Right ventricle myocardium superior (tissue), 1 donor: ENCODE data around the gene TBX2. TPM values are rescaled to one million over a fixed set of nuclear protein-coding genes. Genes with fewer than 3 reads are reported as not detected.
"Not testable (repeated sequence)": the region's sequence is repeated elsewhere in the genome, so short reads cannot be mapped to it uniquely, and the experiment has no call there.

Experiments
- ATAC-seq: fragments of 200-7000 bp; cut with Tn5 transposase; one replicate; pipeline ENCODE4 v1.9.1; 2020; ENCODE audit warnings: mild to moderate bottlenecking; ENCODE audit not compliant: poor library complexity
- DNase-seq: peaks from one replicate; pipeline ENCODE4 v3.0.0-alpha.2; 2020
- intact Hi-C: fragments of 100-400 bp; cut with DNase I; formaldehyde crosslinking; loops from one replicate; pipeline ENCODE4 v1.11.2; 2022
- total RNA-seq: library from RNA; stranded (reverse); fragmentation: NEBNext Ultra II Directional; extraction: Animal tissue kit (Norgen Biotek cat#: 25700); gene quantifications from one replicate; pipeline ENCODE4 v1.2.1, GENCODE V29; 2021
- donor health status: DM: no; HTN: yes; CAD: no; lungs with severe emphysema.

Gene TBX2
- total RNA-seq, 1 donor from 2014 or later = 13.1 TPM

GRCh38 chr17:61436995-61437704 is 37.5 kb downstream of the TBX2 start:
- ATAC-seq (no peak), DNase-seq (no peak)
- intact Hi-C loops = no loop called here

- DNase-seq = no peak
- intact Hi-C loops = no loop called here
- ATAC-seq = no peak
Observed at GRCh38 chr17:61440697-61441096, 41.1 kb downstream of the TBX2 start.

- ATAC-seq, intact Hi-C loops: not testable (repeated sequence)
Observed at GRCh38 chr17:61441507-61441906, 41.9 kb downstream of the TBX2 start.

GRCh38 chr17:61442136-61442775 is 42.6 kb downstream of the TBX2 start:
- DNase-seq = no peak
- intact Hi-C loops = no loop called here
- ATAC-seq = no peak

More at GRCh38 chr17:61441507-61441906, 41.9 kb downstream of the TBX2 start:
- DNase-seq = not testable (repeated sequence)

GRCh38 chr17:61442878-61443474 is 43.3 kb downstream of the TBX2 start:
- intact Hi-C loops = no loop called here

GRCh38 chr17:61443475-61443882 is 43.8 kb downstream of the TBX2 start:
- intact Hi-C loops = no loop called here
- DNase-seq (no peak), ATAC-seq (no peak)

More at GRCh38 chr17:61442878-61443474, 43.3 kb downstream of the TBX2 start:
- DNase-seq (no peak), ATAC-seq (no peak)

GRCh38 chr17:61444075-61444474 is 44.4 kb downstream of the TBX2 start:
- ATAC-seq (no peak), DNase-seq (no peak)
- intact Hi-C loops = no loop called here

- DNase-seq (no peak), ATAC-seq (no peak)
- intact Hi-C loops = no loop called here
Observed at GRCh38 chr17:61444831-61445230, 45.2 kb downstream of the TBX2 start.

GRCh38 chr17:61447358-61447757 is 47.7 kb downstream of the TBX2 start:
- no peak for ATAC-seq
- intact Hi-C loops = no loop called here
- DNase-seq = no peak

GRCh38 chr17:61448042-61448441 is 48.4 kb downstream of the TBX2 start:
- DNase-seq (no peak), ATAC-seq (no peak)
- intact Hi-C loops = no loop called here

- intact Hi-C loops, DNase-seq, ATAC-seq: not testable (repeated sequence)
Observed at GRCh38 chr17:61449140-61449539, 49.5 kb downstream of the TBX2 start.

GRCh38 chr17:61449707-61450640 is 50.3 kb downstream of the TBX2 start:
- no peak for DNase-seq
- intact Hi-C loops = no loop called here
- no peak for ATAC-seq

- DNase-seq (no peak), ATAC-seq (no peak)
- intact Hi-C loops = no loop called here
Observed at GRCh38 chr17:61450641-61451537, 51.2 kb downstream of the TBX2 start.

GRCh38 chr17:61451538-61452300 is 52.1 kb downstream of the TBX2 start:
- DNase-seq = no peak
- peak; percentile 34 for ATAC-seq

GRCh38 chr17:61452301-61453290 is 53.0 kb downstream of the TBX2 start, which contains the start of gene TBX4:
Gene TBX4, plus strand, starts transcription at chr17:61452422. Its CDS starts 4,069 bp downstream, at chr17:61456491.
- intact Hi-C loops = no loop called here
- DNase-seq = peak; percentile 35
- no peak for ATAC-seq

More at GRCh38 chr17:61451538-61452300, 52.1 kb downstream of the TBX2 start:
- intact Hi-C loops = no loop called here
